ENCODE data around the gene SNCG. TPM values are rescaled to one million over a fixed set of nuclear protein-coding genes. Genes with fewer than 3 reads are reported as not detected.
"Not testable (repeated sequence)": the region's sequence is repeated elsewhere in the genome, so short reads cannot be mapped to it uniquely, and the experiment has no call there.

Gene SNCG
- total and polyA plus RNA-seq, 8 donors, result 3.8 to 59.6 (median 7.6) TPM; not detected in 1

GRCh38 chr10:86950349-86950748 lies 8.1 kb upstream of the SNCG start:
- no peak for DNase-seq

GRCh38 chr10:86951184-86951761 lies 7.1 kb upstream of the SNCG start:
- H3K27ac ChIP-seq, result no peak overlapping the region
- H3K27me3 ChIP-seq, result no peaks in the 10 kb centered on the region
- no peak for DNase-seq
- TF ChIP-seq POLR2A (IDR thresholded peaks at IDR 0.05) (no peak), POLR2AphosphoS5 (IDR thresholded peaks at IDR 0.05) (no peak), CTCF (IDR thresholded peaks at IDR 0.05) (no peak), EP300 (IDR thresholded peaks at IDR 0.05) (no peak)
- H3K4me3 ChIP-seq, result no peak overlapping the region
- H3K36me3 ChIP-seq, result no peaks in the 10 kb centered on the region
- peaks cover 6 to 32% (median 18%) of the 10 kb centered on the region in 4 donors for H3K4me1 ChIP-seq
- peaks cover 0 to 13% (median 4%) of the 10 kb centered on the region in 4 donors for H3K9me3 ChIP-seq
- intact Hi-C loops (cut with DNase I; ENCODE audit: low total_unique reads), result no loop called here

More at GRCh38 chr10:86950349-86950748, 8.1 kb upstream of the SNCG start:
- Histone ChIP-seq H3K27ac (no peak overlapping the region), H3K4me1 (peaks cover 6 to 34% (median 25%) of the 10 kb centered on the region in 4 donors), H3K36me3 (no peaks in the 10 kb centered on the region), H3K4me3 (no peak overlapping the region), H3K27me3 (no peaks in the 10 kb centered on the region), H3K9me3 (peaks cover 0 to 13% (median 4%) of the 10 kb centered on the region in 4 donors)
- intact Hi-C loops (cut with DNase I; ENCODE audit: low total_unique reads), result no loop called here
- no peak for TF ChIP-seq CTCF (IDR thresholded peaks at IDR 0.05)
- no peak for TF ChIP-seq EP300 (IDR thresholded peaks at IDR 0.05)
- no peak for TF ChIP-seq POLR2A (IDR thresholded peaks at IDR 0.05)
- no peak for TF ChIP-seq POLR2AphosphoS5 (IDR thresholded peaks at IDR 0.05)
- WGBS, 5 donors, result 62 to 79% (median 67%) methylated on average over 1 of the region's 1 CpG

- intact Hi-C loops (cut with DNase I; ENCODE audit: low total_unique reads), result no loop called here
- no peak for DNase-seq
- H3K27me3 ChIP-seq, result no peaks in the 10 kb centered on the region
- no peak overlapping the region for H3K4me3 ChIP-seq
- no peaks in the 10 kb centered on the region for H3K36me3 ChIP-seq
- H3K9me3 ChIP-seq, result peaks cover 0 to 13% (median 4%) of the 10 kb centered on the region in 4 donors
- WGBS, 5 donors, result 83 to 92% (median 90%) methylated on average over 7 of the region's 7 CpGs
- peak overlapping the region in 1 of 5 donors; percentile 14 for H3K27ac ChIP-seq
- peaks cover 6 to 29% (median 18%) of the 10 kb centered on the region in 4 donors for H3K4me1 ChIP-seq
- TF ChIP-seq EP300 (IDR thresholded peaks at IDR 0.05) (no peak), POLR2A (IDR thresholded peaks at IDR 0.05) (no peak), CTCF (IDR thresholded peaks at IDR 0.05) (no peak), POLR2AphosphoS5 (IDR thresholded peaks at IDR 0.05) (no peak)
Observed at GRCh38 chr10:86952106-86952505, 6.3 kb upstream of the SNCG start.

GRCh38 chr10:86952697-86953096 lies 5.7 kb upstream of the SNCG start:
- H3K27ac ChIP-seq, result peak overlapping the region in 1 of 5 donors; percentile 77
- H3K9me3 ChIP-seq, result peaks cover 0 to 13% (median 4%) of the 10 kb centered on the region in 4 donors
- H3K36me3 ChIP-seq; intact Hi-C loops (cut with DNase I; ENCODE audit: low total_unique reads); H3K4me3 ChIP-seq; DNase-seq; H3K27me3 ChIP-seq: not testable (repeated sequence)
- 90 to 96% (median 95%) methylated on average over 10 of the region's 10 CpGs for whole genome bisulfite sequencing, 5 donors
- peaks cover 6 to 29% (median 18%) of the 10 kb centered on the region in 4 donors for H3K4me1 ChIP-seq
